ENCODE measurements around the gene EEFSEC. TPM values are rescaled to one million over a fixed set of nuclear protein-coding genes. Genes with fewer than 3 reads are reported as not detected.

The EEFSEC gene
- total and polyA plus RNA-seq, 7 experiments from 2014 or later = 17.3 to 31.4 (median 18.3) TPM

DNA sequence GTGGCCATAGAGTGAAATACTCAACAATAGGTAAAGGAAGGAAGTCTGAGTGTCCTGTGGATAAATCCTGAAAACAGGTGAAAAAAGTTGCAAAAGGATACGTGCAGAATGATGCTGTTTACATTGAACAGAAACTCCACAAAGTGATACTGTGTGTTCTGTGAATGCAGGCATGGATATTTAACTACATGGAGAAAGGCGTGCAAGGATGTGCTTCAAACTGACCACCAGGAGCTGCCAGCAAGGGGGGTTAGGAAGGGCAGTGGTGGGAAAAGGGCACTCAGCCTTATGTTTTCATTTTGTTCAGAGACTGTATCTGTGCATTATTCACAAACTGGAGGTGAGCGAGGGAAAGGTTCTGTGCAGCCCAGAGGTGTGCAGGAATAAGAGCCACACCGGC lies 266.0 kb downstream of the EEFSEC start:
- Histone ChIP-seq H3K36me3 (ENCODE audit: control insufficient read depth in 2 of 3, insufficient read depth in 3 of 3, low read length in 3 of 3) (no peaks in the 10 kb centered on the region), H3K9me3 (ENCODE audit: control insufficient read depth in 2 of 3, low read length in 3 of 3) (no peaks in the 10 kb centered on the region), H3K27ac (ENCODE audit: low read depth, low read length) (no peak overlapping the region), H3K4me1 (ENCODE audit: control insufficient read depth in 2 of 2, insufficient read depth in 2 of 2, low read length in 2 of 2) (no peaks in the 10 kb centered on the region), H3K4me3 (ENCODE audit: low read length) (no peak overlapping the region), H3K27me3 (ENCODE audit: control insufficient read depth in 2 of 2, insufficient read depth in 2 of 2, low read length in 2 of 2) (no peaks in the 10 kb centered on the region)
- CTCF ChIA-PET = no interaction called here
- DNase-seq (no peak), ATAC-seq (no peak)
- peaks cover 0 to 3% (median 0%) of the 10 kb centered on the region in 5 donors for H3K36me3 Mint-ChIP-seq
- intact Hi-C loops (cut with micrococcal nuclease) = no loop called here
- no peaks in the 10 kb centered on the region for H3K9me3 Mint-ChIP-seq
- H3K27ac Mint-ChIP-seq = no peak overlapping the region
- H3K4me3 Mint-ChIP-seq = no peak overlapping the region
- POLR2A ChIA-PET = no interaction called here
- no peaks in the 10 kb centered on the region for H3K27me3 Mint-ChIP-seq
- peaks cover 0 to 14% (median 0%) of the 10 kb centered on the region in 7 donors for H3K4me1 Mint-ChIP-seq

DNA sequence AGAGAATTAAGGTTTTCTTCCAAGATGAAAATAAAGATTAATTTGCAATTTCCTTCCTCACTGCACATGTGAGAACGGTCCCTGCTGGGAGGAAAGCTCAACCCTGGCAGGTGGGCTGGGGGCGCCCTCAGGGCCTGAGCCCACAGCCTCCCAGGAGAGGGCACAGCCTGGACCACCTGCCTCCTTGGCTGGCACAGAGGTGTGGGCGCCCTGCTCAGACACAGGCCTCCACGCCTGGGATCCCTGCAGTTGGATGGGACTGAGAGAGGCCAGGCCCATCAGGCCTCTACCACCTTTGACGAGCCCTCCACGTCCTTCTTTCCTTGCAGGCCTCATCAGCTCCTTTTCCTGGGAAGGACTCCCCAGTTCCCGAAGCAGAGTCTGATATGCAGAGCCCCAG lies 267.0 kb downstream of the EEFSEC start:
- intact Hi-C loops (cut with micrococcal nuclease) = loop anchor here in 1 of 2 donors (10.0 kb wide), 1 partner anchor 325 kb away; no protein-coding TSS in a partner anchor
- POLR2A ChIA-PET = no interaction called here

DNA sequence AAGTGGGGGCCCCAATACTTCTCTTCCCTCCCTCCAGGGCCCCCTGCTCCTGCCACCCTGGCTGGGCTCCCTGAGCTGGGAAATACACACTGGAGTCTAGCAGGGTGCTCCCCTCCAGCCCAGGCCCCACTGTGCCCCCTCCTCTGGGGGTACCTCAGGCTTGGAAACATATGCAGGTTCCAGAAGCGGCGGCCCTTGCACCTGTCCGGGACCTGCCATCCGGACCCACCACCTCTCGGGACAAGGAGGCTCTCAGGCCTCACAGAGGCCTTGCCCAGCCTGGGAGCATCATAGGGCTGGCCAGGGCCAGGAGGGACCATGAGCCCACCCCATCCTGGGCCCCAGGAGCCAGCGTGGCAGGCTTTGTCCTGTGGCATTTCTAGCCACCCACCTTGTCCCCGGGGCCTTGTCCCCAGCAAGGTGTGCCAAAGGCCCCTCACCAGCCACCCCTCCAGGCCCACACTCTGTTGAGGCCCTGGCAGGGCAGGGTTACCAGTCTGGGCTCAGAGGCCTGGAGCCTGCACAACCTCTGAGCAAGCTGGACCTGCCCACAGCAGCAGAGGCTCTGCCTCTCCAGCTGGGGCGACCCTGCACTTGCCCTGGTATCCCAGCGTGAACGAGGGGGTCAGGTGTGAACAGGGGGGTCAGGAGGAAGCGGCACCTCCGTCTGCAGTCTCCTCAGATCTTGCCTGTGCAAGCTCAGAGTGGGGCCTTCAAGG lies 267.6 kb downstream of the EEFSEC start:
- no peaks in the 10 kb centered on the region for H3K9me3 Mint-ChIP-seq
- H3K36me3 ChIP-seq (ENCODE audit: control insufficient read depth in 2 of 3, insufficient read depth in 3 of 3, low read length in 3 of 3) = no peaks in the 10 kb centered on the region
- no peak overlapping the region for H3K27ac ChIP-seq (ENCODE audit: low read depth, low read length)
- H3K36me3 Mint-ChIP-seq = peaks cover 0 to 3% (median 0%) of the 10 kb centered on the region in 5 donors
- ChIA-PET CTCF (no interaction called here), POLR2A (no interaction called here)
- no peak overlapping the region for H3K4me3 Mint-ChIP-seq
- DNase-seq = no peak
- intact Hi-C loops (cut with micrococcal nuclease) = loop anchor here in 1 of 2 donors (10.0 kb wide), 1 partner anchor 326 kb away; no protein-coding TSS in a partner anchor
- no peaks in the 10 kb centered on the region for H3K27me3 Mint-ChIP-seq
- ATAC-seq = no peak
- H3K4me1 Mint-ChIP-seq = peaks cover 0 to 8% (median 0%) of the 10 kb centered on the region in 7 donors
- H3K27ac Mint-ChIP-seq = no peak overlapping the region
- no peaks in the 10 kb centered on the region for H3K27me3 ChIP-seq (ENCODE audit: control insufficient read depth in 2 of 2, insufficient read depth in 2 of 2, low read length in 2 of 2)
- no peaks in the 10 kb centered on the region for H3K9me3 ChIP-seq (ENCODE audit: control insufficient read depth in 2 of 3, low read length in 3 of 3)
- no peak overlapping the region for H3K4me3 ChIP-seq (ENCODE audit: low read length)
- no peaks in the 10 kb centered on the region for H3K4me1 ChIP-seq (ENCODE audit: control insufficient read depth in 2 of 2, insufficient read depth in 2 of 2, low read length in 2 of 2)

More for the DNA sequence above, 267.0 kb downstream of the EEFSEC start:
- Histone ChIP-seq H3K36me3 (ENCODE audit: control insufficient read depth in 2 of 3, insufficient read depth in 3 of 3, low read length in 3 of 3) (no peaks in the 10 kb centered on the region), H3K4me3 (ENCODE audit: low read length) (no peak overlapping the region), H3K9me3 (ENCODE audit: control insufficient read depth in 2 of 3, low read length in 3 of 3) (no peaks in the 10 kb centered on the region), H3K27me3 (ENCODE audit: control insufficient read depth in 2 of 2, insufficient read depth in 2 of 2, low read length in 2 of 2) (no peaks in the 10 kb centered on the region), H3K4me1 (ENCODE audit: control insufficient read depth in 2 of 2, insufficient read depth in 2 of 2, low read length in 2 of 2) (no peaks in the 10 kb centered on the region), H3K27ac (ENCODE audit: low read depth, low read length) (no peak overlapping the region)
- Mint-ChIP-seq H3K4me1 (peaks cover 0 to 8% (median 0%) of the 10 kb centered on the region in 7 donors), H3K27ac (peak overlapping the region in 1 of 9 donors; percentile 53), H3K9me3 (no peaks in the 10 kb centered on the region), H3K27me3 (no peaks in the 10 kb centered on the region), H3K36me3 (peaks cover 0 to 3% (median 0%) of the 10 kb centered on the region in 5 donors), H3K4me3 (no peak overlapping the region)
- no peak for DNase-seq
- ATAC-seq = no peak
- CTCF ChIA-PET = no interaction called here

DNA sequence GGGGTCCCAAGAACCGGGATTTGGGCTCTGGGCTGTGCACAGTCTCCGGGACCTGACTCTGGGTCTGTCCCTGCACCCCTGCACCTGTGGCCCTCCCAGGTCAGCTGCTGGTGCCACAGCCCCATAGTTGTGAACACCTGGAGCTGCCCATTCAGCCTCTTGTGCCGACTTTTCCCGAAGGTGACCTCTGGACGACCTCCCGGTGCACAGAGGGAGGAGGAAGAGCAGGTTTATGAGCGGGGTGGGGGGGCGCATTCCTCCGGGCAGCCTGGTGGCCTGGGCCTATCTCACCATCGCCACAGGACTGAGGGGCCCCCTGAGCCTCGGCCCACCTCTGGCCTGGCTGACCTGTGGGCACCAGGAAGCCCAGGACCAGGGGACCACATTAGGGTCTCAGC lies 268.2 kb downstream of the EEFSEC start:
- ChIA-PET POLR2A (no interaction called here), CTCF (no interaction called here)
- no peaks in the 10 kb centered on the region for H3K27me3 Mint-ChIP-seq
- Histone ChIP-seq H3K27me3 (ENCODE audit: control insufficient read depth in 2 of 2, insufficient read depth in 2 of 2, low read length in 2 of 2) (no peaks in the 10 kb centered on the region), H3K9me3 (ENCODE audit: control insufficient read depth in 2 of 3, low read length in 3 of 3) (no peaks in the 10 kb centered on the region), H3K27ac (ENCODE audit: low read depth, low read length) (no peak overlapping the region), H3K36me3 (ENCODE audit: control insufficient read depth in 2 of 3, insufficient read depth in 3 of 3, low read length in 3 of 3) (no peaks in the 10 kb centered on the region), H3K4me3 (ENCODE audit: low read length) (no peak overlapping the region), H3K4me1 (ENCODE audit: control insufficient read depth in 2 of 2, insufficient read depth in 2 of 2, low read length in 2 of 2) (no peaks in the 10 kb centered on the region)
- no peak for DNase-seq
- intact Hi-C loops (cut with micrococcal nuclease) = loop anchor here in 1 of 2 donors (10.0 kb wide), 1 partner anchor 327 kb away; no protein-coding TSS in a partner anchor
- ATAC-seq = no peak
- peaks cover 0 to 3% (median 0%) of the 10 kb centered on the region in 5 donors for H3K36me3 Mint-ChIP-seq
- H3K27ac Mint-ChIP-seq = no peak overlapping the region
- no peaks in the 10 kb centered on the region for H3K9me3 Mint-ChIP-seq
- peaks cover 0 to 8% (median 0%) of the 10 kb centered on the region in 7 donors for H3K4me1 Mint-ChIP-seq
- H3K4me3 Mint-ChIP-seq = no peak overlapping the region

DNA sequence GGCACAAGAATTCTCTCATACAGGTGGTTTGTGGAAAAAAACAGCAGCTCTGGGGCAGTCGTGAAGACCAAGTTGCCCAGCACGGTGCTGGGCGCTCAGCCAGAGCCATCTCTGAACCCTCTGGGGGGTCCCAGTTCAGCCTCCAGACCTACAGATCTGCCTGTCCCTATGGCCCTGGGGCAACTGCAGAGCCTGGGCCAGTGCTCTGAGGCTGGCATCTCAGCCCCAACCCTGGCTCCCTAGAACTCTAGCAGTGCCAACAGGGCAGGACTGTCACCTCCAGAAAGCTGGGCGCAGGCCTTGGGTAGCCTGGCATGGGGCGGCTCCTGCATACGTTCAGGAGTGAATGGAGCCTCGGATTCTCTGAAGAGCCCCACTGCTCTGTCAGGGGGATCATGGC lies 268.7 kb downstream of the EEFSEC start:
- POLR2A ChIA-PET = no interaction called here
- no peak for DNase-seq

DNA sequence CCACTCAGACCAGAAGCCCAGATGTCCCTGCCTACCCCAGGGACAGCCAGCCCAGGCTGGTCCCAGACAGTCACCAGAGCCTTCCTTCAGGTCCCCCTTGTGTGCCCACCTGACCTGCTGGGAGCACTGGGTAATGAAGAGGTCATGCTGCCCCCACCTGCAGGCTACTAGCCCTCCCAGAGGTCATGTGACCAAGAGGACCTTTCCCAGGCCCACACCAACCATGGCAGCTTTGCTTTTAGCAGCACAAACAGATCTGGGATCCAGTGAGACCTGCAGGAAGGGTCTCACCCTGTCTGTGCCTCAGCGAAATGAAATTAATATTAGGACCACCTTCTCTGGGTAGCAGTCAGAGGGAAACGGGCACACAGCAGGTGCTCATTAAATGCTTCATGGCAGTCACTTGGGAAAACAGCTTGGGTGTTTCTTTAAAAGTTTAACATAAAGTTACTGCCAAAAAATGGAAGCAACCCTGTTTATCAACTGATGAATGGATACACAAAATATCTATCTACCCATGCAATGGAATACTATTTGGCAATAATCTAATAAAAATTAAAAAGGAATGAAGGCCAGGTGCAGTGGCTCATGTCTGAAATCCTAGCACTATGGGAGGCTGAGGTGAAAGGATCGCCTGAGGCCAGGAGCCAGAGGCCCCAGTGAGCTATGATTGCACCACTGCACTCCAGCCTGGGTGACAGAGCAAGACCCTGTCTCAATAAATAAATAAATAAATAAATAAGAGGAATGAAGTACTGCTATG lies 269.7 kb downstream of the EEFSEC start:
- no peaks in the 10 kb centered on the region for H3K9me3 Mint-ChIP-seq
- ChIA-PET CTCF (no interaction called here), POLR2A (no interaction called here)
- H3K27ac Mint-ChIP-seq = no peak overlapping the region
- intact Hi-C loops (cut with micrococcal nuclease) = loop anchor here in 1 of 2 donors (10.0 kb wide), 1 partner anchor 328 kb away; no protein-coding TSS in a partner anchor
- H3K4me1 ChIP-seq (ENCODE audit: control insufficient read depth in 2 of 2, insufficient read depth in 2 of 2, low read length in 2 of 2) = no peaks in the 10 kb centered on the region
- no peak for DNase-seq
- peaks cover 0 to 6% (median 0%) of the 10 kb centered on the region in 7 donors for H3K4me1 Mint-ChIP-seq
- H3K27ac ChIP-seq (ENCODE audit: low read depth, low read length) = no peak overlapping the region
- no peak for ATAC-seq
- no peaks in the 10 kb centered on the region for H3K27me3 ChIP-seq (ENCODE audit: control insufficient read depth in 2 of 2, insufficient read depth in 2 of 2, low read length in 2 of 2)
- H3K36me3 ChIP-seq (ENCODE audit: control insufficient read depth in 2 of 3, insufficient read depth in 3 of 3, low read length in 3 of 3) = no peaks in the 10 kb centered on the region
- H3K4me3 ChIP-seq (ENCODE audit: low read length) = no peak overlapping the region
- no peaks in the 10 kb centered on the region for H3K9me3 ChIP-seq (ENCODE audit: control insufficient read depth in 2 of 3, low read length in 3 of 3)
- no peak overlapping the region for H3K4me3 Mint-ChIP-seq
- H3K27me3 Mint-ChIP-seq = peaks cover 0 to 11% (median 3%) of the 10 kb centered on the region in 5 donors
- H3K36me3 Mint-ChIP-seq = peaks cover 0 to 3% (median 0%) of the 10 kb centered on the region in 5 donors

More for the DNA sequence above, 268.7 kb downstream of the EEFSEC start:
- no peak overlapping the region for H3K27ac Mint-ChIP-seq
- intact Hi-C loops (cut with micrococcal nuclease) = loop anchor here in 1 of 2 donors (10.0 kb wide), 1 partner anchor 327 kb away; no protein-coding TSS in a partner anchor
- no peaks in the 10 kb centered on the region for H3K9me3 Mint-ChIP-seq
- H3K4me3 Mint-ChIP-seq = no peak overlapping the region
- H3K36me3 ChIP-seq (ENCODE audit: control insufficient read depth in 2 of 3, insufficient read depth in 3 of 3, low read length in 3 of 3) = no peaks in the 10 kb centered on the region
- CTCF ChIA-PET = no interaction called here
- H3K27ac ChIP-seq (ENCODE audit: low read depth, low read length) = no peak overlapping the region
- peaks cover 0 to 1% (median under 1%) of the 10 kb centered on the region in 5 donors for H3K27me3 Mint-ChIP-seq
- peaks cover 0 to 6% (median 0%) of the 10 kb centered on the region in 7 donors for H3K4me1 Mint-ChIP-seq
- H3K36me3 Mint-ChIP-seq = peaks cover 0 to 3% (median 0%) of the 10 kb centered on the region in 5 donors
- no peak overlapping the region for H3K4me3 ChIP-seq (ENCODE audit: low read length)
- no peaks in the 10 kb centered on the region for H3K9me3 ChIP-seq (ENCODE audit: control insufficient read depth in 2 of 3, low read length in 3 of 3)
- no peaks in the 10 kb centered on the region for H3K4me1 ChIP-seq (ENCODE audit: control insufficient read depth in 2 of 2, insufficient read depth in 2 of 2, low read length in 2 of 2)
- no peak for ATAC-seq
- H3K27me3 ChIP-seq (ENCODE audit: control insufficient read depth in 2 of 2, insufficient read depth in 2 of 2, low read length in 2 of 2) = no peaks in the 10 kb centered on the region
